Measurements from ENCODE around the gene WDR35.
"Not testable (repeated sequence)": the region's sequence is repeated elsewhere in the genome, so short reads cannot be mapped to it uniquely, and the experiment has no call there.

Gene WDR35

DNA sequence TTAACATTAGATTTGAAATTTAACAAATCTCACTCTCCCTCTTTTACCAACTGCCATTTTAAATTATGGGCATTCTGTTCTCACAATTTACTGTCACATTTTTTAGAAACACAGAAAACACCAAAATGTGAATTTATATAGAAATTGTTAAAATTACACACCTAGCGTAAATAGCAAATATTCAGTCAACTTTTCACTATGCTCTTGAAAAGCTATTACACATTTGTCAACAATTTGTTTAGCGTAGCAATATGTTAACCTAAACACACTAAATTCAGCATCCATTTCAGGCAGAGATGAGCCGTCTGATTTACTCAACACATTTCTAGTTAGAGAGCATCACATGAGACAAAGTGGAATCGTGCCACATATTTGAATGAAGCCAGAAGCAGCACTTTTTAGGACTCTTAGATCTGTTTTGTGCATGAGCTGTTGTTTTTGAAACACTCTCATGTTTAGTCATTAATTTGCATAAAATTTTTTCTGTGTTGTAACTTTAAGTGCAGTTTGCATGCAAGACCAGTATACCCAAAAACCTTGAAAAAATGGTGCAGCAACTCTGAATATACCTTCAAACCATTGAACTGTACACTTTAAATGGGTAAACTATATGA, 96.3 kb downstream of the WDR35 start:
- DNase-seq = no peak

DNA sequence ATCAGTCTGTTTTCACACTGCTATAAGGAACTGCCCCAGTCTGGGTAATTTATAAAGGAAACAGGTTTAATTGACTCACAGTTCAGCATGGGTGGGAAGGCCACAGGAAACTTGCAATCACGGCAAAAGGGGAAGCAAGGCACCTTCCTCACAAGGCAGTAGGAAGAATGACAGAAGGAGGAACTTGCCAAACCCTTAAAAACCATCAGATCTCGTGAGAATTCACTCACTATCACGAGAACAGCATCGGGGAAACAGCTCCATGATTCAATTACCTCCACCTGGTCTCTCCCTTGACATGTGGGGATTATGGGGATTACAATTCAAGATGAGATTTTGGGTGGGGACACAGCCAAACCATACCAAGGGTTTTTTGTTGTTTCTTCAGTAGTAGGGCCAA, 97.9 kb downstream of the WDR35 start:
- not testable (repeated sequence) for DNase-seq

DNA sequence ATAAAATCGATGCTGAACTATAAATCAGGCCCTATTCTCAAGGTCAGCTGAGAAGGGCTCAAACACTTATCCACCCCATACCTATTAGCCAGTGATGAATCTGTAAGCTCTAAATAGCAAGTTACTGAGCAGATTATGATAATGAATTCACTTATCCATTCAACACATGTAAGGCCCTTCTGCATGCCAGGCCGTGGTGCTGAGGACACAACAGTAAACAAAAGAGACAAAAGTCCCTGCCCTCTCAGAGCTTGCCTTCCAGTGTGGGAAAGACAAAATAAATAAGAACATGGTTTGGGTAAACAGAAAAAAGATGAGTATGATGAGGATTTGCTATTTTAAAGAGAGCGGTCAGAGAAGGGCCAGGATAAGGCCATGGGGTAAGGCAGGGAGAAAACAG, 99.8 kb downstream of the WDR35 start:
- DNase-seq = no peak

DNA sequence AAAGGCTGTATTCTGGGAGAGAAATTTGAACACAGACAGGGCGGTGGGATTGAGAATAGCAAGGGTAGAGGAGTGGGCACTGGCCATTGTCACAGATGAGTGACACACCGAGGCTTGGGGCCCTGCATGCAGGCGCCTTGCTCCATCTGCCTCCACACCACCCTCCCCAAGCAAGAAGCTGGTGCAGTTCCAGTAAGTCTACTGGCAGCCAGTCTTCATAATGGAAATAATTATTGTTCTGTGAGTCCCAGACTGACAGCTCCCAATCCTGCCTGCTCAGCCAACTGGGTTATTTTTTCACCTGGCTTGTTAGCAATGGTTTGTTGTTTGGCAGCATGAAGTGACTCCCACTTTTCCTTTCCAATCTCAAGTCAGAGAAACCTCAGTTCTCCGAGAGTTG, 101.1 kb downstream of the WDR35 start:
- DNase-seq = no peak

DNA sequence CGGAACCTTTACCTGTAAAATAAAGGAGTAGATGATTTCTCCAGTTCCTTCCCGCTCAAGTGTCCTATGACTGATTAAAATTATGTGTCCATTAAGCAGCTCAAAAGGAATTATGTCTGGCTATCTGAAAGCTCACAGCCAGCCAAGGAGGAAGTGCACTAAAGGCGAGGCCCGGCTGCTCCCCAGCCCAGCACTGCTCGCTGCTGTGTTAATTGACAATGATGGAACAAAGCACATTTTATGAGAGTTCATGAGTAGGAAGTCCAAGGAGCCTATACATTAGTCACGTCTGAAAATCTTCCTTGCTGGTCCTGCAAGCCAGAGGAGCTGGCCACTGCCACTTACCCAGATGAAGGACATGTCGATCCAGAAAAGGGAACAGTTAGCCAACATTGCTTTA, 102.4 kb downstream of the WDR35 start:
- no peak for DNase-seq

DNA sequence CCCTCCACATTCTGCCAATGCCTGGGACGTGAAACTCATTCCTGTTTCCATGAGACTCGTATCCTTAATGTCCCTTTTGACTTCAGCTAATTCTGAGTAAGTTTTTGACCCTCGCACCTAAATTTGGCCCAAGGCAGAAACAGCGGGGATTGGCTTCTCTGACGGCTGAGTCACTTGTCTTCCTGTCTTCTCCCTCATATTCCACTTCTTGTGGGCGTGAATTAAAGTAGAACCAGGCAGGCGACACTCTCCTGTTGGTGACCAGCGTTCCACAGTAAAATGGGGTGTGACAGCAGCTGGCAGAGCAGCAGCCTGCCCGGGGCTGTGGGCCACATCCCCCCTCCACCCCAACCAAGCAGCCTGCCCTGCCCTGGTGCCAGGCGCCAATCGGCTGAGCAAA, 103.6 kb downstream of the WDR35 start:
- no peak for DNase-seq

DNA sequence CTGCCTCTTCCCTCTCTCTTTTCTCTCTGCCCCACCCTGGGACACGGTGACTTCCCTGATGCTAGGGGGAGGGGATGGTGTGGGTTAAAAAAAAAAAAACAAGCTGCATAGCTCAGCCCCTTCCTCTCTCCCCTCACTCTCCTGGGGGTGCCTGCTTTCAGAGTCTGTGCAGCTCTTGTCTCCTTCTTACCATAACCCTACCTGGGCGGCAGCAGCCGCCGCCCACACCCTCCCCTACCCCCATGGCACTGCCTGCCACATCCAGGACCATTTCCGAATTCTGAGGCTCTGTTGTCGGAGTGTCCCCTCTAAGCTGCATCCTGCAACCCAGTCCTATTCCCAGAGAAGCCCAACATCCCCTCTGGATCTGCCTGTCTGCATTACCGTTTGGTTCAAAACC, 104.1 kb downstream of the WDR35 start:
- no peak for DNase-seq

DNA sequence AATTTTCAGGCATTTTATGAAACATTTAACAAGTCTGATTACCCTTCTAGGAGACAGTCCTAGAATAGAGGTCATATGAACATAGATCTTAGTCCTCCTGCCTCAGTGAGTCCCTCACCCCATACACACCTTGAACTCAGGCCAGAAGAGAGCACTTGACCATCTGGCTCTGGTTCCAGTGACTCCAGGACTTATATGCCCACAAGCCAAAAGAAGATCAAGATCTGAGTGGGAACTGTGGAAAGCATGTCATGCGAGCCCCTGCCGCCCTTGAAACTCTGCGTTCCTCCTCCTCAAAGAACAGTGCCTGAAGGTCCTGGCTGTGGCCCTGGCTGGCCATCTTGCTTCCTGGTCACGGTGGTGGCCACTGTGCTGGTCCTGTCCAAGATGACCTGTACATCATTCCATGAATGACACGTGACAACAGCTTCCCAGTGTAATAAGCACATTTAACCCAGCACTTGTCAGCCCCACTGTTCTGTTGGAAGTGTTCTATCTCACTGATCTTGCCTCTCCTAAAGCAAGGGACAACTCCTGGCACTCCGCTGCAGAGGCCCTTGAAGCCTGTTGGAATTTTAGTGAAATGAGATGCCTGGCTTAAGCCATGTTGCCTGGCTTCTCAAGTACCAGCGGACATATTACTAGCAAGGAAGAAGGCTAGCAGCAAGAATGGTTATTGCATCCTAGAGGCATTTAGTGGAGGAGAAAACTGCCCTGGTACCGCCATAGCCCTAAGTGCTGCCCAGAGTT, 105.8 kb downstream of the WDR35 start:
- DNase-seq = no peak

DNA sequence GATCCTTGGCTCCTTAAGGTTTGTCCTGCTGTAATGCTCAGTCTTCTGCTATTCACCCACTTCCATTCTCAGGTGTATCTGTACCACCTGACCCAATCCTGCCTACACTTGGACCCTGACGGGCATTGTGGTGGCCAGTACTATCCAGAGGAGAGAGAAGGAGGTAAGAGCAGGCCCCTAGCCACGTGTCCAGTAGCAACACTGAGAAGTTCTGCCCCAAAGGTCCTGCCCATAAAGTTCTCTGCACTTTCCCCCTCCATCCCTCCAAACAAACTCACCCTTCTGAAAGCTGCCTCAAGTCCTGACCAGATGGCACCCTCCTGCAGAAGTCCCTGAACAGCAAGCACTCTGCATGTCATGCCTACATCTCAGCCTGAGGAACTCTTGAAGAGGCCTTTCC, 106.4 kb downstream of the WDR35 start:
- DNase-seq = no peak

DNA sequence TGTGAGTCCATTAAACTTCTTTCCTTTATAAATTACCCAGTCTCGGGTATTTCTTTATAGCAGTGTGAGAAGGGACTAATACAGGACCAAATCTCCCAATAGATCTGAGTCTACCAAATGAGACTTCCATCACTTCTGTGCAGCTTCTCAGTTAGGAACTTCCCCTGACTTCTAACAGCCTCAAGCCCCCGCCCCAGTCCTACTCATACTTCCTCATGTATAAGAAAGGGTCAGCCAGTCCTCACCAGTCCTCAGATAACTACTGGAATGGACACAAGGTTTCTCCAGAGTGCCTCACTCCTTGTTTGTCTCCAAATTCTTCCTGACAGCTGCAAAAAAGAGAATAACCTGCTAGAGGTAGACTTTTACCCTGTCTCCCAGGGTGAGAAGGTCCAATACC, 107.6 kb downstream of the WDR35 start:
- DNase-seq = no peak

DNA sequence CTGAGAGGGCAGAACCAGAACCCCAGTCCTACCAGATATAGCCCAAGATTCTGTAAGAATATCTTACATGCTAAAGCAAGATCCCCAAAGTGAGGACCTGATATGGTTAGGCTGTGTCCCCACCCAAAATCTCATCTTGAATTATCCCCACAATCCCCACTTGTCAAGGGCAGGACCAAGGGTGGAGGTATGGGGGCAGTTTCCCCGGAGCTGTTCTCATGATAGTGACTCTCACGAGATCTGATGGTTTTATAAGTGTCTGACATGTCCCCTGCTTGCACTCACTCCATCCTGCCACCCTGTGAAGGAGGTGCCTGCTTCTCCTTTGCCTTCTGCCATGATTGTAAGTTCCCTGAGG, 108.0 kb downstream of the WDR35 start:
- DNase-seq = no peak

DNA sequence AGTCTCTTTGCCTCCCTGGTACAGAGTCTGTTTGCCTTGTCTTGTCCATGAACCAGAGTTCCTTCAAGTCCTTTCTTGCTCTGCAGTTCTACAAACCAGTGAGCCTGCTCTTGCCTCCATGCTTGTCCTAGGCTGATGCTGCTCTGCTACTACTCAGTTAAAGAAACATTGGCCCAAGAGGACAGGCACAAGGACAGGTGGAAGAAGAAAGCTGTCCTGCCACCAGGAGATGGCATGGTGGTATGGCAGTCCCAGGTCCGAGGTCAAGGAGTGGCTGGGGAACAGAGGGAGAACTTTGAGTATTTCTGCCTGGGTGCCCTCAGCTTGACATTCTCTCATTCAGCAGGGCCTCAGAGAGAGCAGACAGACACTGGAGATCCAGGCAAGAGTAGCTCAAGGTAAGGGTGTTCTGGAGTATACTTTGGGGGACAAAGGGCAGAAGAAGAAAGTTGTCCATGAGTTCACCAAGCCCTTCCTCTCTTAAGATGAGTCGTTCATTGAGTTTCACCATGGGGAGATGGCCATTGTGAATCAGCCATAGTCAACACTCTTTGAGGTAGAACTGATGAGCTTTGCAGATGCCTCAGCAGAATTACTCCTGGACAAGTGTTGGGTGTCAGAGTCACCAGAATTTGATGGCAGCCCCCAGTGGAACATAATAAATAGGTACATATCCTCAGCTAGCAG, 108.5 kb downstream of the WDR35 start:
- no peak for DNase-seq

DNA sequence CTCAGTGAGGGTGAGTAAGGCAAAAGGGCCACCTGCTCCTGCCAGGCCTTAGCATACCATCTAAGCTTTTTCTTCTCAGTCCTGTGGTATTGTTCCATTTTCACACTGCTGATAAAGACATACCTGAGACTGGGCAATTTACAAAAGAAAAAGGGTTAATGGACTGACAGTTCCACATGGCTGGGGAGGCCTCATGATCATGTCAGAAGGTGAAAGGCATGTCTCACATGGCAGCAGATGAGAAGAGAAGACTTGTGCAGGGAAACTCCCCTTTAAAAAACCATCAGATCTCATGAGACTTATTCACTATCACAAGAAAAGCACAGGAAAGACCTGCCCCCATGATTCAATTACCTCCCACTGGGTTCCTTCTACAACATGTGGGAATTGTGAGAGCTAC, 109.7 kb downstream of the WDR35 start:
- DNase-seq = not testable (repeated sequence)

DNA sequence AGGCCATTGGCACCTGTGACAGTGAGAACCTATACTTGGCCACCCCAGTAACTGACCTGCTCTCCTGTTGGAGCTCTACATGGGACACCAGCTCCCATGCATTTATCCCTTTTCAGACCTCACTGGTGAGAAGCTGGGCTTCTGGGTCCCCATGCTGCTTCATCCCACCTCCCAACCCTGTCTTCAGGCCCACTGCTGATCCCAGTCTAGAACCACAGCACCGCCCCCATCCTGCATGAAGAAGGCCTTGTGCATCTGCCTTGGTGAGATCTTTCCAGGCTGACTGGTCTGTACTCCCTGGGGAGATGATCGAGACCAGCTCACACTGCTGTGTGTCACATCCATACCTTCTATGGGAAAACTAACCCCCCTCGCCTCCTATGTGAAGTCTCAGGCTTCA, 110.8 kb downstream of the WDR35 start:
- DNase-seq = no peak

DNA sequence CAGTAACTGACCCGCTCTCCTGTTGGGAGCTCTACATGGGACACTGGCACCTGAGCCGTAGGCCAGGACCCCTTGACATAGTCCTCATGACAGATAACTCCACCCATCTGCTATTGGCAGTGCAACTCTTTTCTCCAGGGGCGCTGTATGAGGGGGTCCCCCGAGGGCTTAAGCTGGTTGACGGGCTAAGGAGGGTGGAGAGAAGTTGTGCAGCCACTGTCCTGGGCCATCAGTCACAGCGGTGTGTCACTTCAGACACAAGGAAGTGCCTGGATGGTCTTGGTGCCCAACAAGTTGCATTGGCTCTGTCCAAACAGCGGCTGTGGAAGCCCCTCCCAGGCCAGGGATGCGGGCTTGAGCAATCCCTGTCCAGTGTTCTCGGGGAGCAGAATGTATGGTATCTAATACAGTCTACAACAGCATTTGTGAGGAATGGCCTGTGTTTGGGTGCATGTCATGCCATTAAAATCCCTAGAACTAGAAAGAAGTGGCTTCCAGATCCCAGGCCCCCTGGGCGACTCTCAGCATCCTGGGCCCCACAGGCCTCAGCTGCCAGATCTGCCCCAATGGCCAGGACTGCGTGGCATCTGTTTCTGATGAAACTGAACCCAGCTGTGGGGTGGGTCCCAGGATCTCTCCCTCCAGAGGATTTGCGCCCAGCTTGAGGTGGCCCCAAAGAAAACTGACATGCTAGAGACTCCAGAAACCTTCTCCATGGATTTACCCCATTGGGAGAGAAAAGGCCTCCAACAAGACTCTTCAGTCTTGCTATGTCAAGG, 111.4 kb downstream of the WDR35 start:
- no peak for DNase-seq

DNA sequence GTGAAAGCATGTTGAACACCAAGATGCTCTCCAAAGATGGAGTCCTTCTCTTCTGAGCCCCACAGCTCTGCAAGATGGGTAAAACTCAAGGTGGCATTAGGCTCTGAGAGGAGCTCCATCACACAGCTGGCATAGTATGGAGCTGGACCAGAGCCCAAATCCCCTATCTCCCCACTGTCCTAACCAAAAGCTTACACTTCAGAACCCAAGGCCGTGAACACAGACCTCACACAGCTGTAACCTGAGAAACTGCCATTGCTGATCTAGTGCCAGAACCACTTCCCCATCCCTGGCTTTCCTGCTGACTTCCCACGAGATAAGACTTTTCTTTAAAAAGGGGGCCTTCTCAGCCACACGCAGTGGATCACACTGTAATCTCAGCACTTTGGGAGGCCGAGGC, 113.2 kb downstream of the WDR35 start:
- no peak for DNase-seq

DNA sequence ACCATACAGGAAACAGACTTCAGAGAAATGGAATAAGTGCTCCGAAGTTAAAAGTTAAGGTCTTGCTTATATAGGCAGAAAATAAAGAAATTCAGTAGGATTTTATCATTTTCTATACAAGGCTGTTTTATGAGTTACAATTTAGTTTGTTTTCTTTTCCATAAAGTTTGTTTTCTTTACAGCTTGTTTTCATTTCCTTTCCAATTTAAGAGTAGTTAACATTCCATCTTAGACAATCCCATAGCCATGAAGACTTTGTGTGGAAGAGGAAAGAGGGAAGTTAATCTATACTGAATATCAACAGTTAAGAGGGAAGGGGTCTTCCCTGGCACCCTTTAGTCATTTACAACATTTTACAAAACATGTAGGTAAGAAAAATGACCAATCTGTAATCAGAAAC, 114.6 kb downstream of the WDR35 start:
- DNase-seq = no peak

DNA sequence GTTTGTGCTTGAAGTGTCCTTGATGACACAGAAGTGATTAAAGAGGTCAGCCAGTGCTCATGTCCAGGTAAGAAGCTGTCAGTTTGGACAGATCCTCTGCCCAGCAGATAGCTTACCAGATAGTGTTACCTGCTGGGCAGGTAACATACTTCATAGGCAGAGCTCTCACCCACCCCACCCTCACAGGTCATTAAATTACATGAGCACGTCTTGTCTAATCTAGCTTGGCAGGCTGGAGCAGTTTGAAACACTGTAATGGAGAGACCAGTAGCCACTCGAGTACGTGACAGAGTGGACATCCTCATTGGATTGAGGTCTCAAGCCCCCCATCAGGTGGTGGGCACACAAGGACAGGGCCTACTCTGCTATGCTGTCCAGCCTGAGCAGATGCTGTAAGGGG, 115.2 kb downstream of the WDR35 start:
- DNase-seq = no peak

DNA sequence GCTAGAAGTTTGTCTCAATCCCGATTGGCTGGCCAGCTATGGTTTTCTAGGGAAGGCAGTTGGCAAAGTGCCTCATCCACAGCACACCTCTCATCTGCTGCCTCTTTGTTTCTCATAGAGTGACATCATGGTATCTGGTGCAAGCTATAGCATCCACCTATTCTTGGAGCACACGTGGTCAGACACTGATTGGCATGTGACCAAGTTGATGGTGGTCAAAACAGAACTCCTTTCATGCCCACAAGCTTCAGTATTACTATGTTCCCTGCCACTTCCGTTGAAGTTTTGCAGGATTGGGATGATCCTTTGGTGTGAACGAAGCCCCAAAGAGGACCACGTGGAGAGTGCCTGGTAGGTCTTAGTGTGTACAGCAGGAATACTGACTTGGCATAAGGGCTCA, 116.9 kb downstream of the WDR35 start:
- no peak for DNase-seq

DNA sequence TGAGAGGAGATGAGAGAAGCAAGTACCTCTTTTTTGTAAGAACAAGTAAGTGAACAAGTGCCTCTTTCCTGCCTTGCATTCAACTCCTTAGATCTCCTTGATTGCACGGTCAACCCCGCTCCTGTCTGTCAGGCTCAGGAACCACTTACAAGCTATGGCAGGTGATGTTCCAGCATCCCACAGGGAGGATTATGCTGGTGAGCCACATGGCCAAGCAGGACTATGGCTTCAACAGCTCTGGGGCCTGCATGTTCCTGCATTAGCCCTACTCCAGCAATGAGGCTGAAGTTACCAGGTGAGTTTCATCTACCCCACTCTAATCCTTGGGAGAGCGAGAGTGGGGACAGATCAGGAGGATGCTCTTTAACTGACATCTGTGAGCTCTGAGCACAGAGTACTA, 117.6 kb downstream of the WDR35 start:
- no peak for DNase-seq

DNA sequence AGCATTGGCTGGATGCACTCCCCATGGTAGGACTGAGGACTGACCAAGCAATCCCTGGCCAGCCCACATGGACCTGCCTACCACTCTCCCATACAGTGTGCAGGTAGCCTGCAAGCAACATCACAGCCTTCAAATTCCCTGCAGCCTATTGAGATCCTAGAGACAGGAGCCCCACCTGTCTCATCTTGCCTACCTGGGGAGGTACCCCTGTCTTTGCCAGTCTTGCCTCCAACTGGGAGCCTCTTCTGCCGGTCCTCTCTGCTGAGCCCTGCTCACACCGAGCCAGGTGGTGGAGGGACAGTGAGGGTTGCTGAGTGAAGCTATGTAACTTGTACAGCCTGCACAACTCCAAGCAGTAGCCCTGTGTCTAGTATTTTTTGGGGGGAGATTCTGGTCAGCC, 118.1 kb downstream of the WDR35 start:
- DNase-seq = no peak

DNA sequence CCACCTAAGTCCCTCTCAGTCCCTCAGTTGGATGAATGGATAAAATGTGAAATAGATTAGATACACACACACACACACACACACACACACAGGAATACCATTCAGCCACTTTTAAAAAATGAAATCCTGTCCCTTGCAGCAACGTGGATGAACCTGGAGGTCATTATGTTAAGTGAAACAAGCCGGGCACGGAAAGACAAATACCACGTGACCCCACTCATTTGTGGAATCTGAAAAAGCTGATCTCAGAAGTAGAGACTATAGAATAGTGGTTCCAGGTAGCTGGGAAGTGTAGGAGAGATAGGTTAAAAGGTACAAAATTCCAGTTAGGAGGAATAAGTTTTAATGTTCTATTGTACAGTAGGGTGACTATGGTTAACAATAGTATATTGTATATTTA, 119.1 kb downstream of the WDR35 start:
- no peak for DNase-seq

DNA sequence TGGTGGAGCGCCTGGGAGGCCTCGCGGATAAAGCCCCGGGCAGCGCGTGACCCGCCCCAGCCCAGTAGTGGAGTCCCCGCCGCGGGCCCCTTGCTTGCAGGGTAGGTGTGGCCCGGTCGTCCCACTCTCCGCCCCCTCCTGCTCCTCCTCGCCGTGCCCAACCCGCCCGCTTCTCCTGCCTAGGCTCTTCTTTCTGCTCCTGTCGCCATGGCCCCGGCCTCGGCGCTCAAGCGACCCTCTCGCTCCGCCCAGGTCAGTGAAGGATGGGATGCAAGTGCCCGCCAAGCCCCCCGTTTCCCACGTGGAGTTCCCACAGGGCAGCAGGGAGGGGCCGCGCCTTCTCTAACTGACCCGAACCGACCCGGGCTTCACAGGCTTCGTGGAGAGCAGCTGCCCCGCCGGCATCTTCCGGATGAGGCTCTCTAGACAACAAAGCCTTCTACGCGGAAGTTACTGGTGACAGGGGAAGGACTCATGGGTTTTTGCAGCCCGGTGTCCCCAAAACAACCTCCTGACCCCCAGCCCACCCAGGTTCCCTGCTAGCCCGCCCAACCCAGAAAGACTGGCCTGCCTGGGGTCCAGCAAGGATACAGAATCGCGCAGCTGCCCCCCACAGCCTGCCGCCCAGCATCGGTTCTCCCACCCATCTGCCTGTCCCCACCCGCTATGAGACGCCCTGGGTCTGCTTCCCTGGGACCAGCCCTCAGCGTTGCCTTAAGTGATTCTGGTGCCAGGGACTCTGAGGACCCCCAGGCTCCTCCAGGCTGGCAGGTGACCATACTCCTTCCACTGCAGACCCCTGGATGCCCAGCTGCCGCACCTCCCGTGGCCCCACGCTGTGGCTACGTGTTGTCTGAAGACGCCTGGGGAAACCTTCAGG, 121.0 kb downstream of the WDR35 start:
- no peak for DNase-seq
